ENCODE measurements around the gene PKD2. TPM values are rescaled to one million over a fixed set of nuclear protein-coding genes. Genes with fewer than 3 reads are reported as not detected.

PKD2 gene
- total and polyA plus RNA-seq, 2 of the 4 experiments (the other 2 are of a cell fraction), result 43.8 to 51.3 TPM

DNA sequence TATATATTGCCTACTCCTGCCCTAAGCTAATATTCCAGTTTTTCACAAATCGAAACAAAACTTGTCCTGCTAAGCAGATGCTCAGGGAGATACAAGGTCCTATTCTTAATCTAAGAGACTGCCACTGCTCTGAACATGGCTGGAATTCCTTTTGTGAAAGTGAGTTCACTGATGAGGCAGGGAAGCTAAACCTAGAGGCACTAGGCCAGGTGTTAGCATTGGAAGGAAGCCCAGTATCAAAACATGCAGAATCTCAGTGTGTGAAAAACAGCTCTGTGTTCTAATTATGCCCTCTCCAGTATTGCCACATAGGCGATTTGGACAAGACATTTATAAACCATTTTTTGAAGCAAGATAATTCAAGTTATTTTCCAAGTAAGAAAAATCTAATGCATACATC lies 103.4 kb downstream of the PKD2 start:
- Histone ChIP-seq H2AK9ac (replicated peaks; ENCODE audit: low read depth, low read length, poor library complexity) (no peak overlapping the region), H3K4me3 (ENCODE audit: insufficient read depth, low read depth, low read length) (no peak overlapping the region), H2BK20ac (ENCODE audit: low read depth, low read length) (no peak overlapping the region), H4K91ac (ENCODE audit: insufficient read depth, low read depth, low read length) (no peak overlapping the region), H3K18ac (ENCODE audit: low read depth, low read length) (no peak overlapping the region), H3K23ac (ENCODE audit: low read depth, low read length) (no peak overlapping the region), H3K4me1 (ENCODE audit: control insufficient read depth, insufficient read depth, low read length) (peaks cover 8% of the 10 kb centered on the region), H2AK5ac (ENCODE audit: low read depth, low read length) (no peak overlapping the region), H3K14ac (replicated peaks; ENCODE audit: low read depth, low read length) (no peak overlapping the region), H3K27ac (ENCODE audit: insufficient read depth, low read length) (no peak overlapping the region), H3K36me3 (ENCODE audit: control insufficient read depth, insufficient read depth, low read length) (no peaks in the 10 kb centered on the region), H2BK15ac (ENCODE audit: low read depth, low read length) (no peak overlapping the region), H2BK120ac (ENCODE audit: low read depth, low read length) (no peak overlapping the region), H3K9ac (ENCODE audit: low read depth, low read length) (no peak overlapping the region), H3K9me3 (ENCODE audit: control insufficient read depth, insufficient read depth, low read length) (no peaks in the 10 kb centered on the region), H2AFZ (replicated peaks; ENCODE audit: low read length, poor library complexity) (no peak overlapping the region), H3K56ac (ENCODE audit: extremely low read depth, insufficient read depth, low read length) (no peak overlapping the region), H3K4me2 (ENCODE audit: low read depth, low read length) (no peak overlapping the region), H4K20me1 (ENCODE audit: insufficient read depth, low read length) (no peaks in the 10 kb centered on the region), H3K9me1 (ENCODE audit: insufficient read depth, low read length) (peaks cover 6% of the 10 kb centered on the region), H3K27me3 (ENCODE audit: control insufficient read depth, insufficient read depth, low read length) (no peaks in the 10 kb centered on the region), H2BK5ac (ENCODE audit: low read depth, low read length, poor library complexity, severe bottlenecking) (no peak overlapping the region), H3K79me1 (ENCODE audit: low read depth in 1 of 2, low read length in 2 of 2) (no peaks in the 10 kb centered on the region), H3K4ac (ENCODE audit: low read depth, low read length) (no peak overlapping the region), H4K8ac (ENCODE audit: low read depth in 2 of 2, low read length in 2 of 2) (no peak overlapping the region), H4K5ac (ENCODE audit: low read depth, low read length) (no peak overlapping the region)
- CTCF ChIA-PET, result no interaction called here
- no CpG with 5 or more reads among the region's 2 CpGs for WGBS, 2 experiments (ENCODE audit: extremely low coverage in 2 of 2, insufficient read length in 1 of 2)
- no TSS peak for BruUV-seq (replicated peaks)
- ATAC-seq (ENCODE audit: low read depth), result no peak
- POLR2A ChIA-PET (ENCODE audit: unreplicated experiment), result no interaction called here
- dilution Hi-C loops (cut with HindIII; ENCODE audit: low sequenced_read_pairs, unreplicated experiment), result no loop called here
- TF ChIP-seq USF2 (IDR thresholded peaks at IDR 0.05; ENCODE audit: low read depth, low read length), result no peak
- no peak for TF ChIP-seq MAZ (IDR thresholded peaks at IDR 0.05; ENCODE audit: borderline replicate concordance, low read depth, low read length)
- TF ChIP-seq, protein P1, sequence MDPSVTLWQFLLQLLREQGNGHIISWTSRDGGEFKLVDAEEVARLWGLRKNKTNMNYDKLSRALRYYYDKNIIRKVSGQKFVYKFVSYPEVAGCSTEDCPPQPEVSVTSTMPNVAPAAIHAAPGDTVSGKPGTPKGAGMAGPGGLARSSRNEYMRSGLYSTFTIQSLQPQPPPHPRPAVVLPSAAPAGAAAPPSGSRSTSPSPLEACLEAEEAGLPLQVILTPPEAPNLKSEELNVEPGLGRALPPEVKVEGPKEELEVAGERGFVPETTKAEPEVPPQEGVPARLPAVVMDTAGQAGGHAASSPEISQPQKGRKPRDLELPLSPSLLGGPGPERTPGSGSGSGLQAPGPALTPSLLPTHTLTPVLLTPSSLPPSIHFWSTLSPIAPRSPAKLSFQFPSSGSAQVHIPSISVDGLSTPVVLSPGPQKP (IDR thresholded peaks at IDR 0.05; ENCODE audit: borderline replicate concordance, low read depth, low read length), result no peak
- TF ChIP-seq FOS (IDR thresholded peaks at IDR 0.05; ENCODE audit: low read depth, low read length), result no peak
- no peak for TF ChIP-seq MAFK (IDR thresholded peaks at IDR 0.05; ENCODE audit: low read depth, low read length)
- TF ChIP-seq RFX5 (IDR thresholded peaks at IDR 0.05; ENCODE audit: low read depth, low read length), result no peak
- TF ChIP-seq MXI1 (IDR thresholded peaks at IDR 0.05; ENCODE audit: borderline replicate concordance, low read depth, low read length), result no peak
- no peak for TF ChIP-seq CHD1 (IDR thresholded peaks at IDR 0.05; ENCODE audit: low read depth, low read length)
- TF ChIP-seq RAD21 (IDR thresholded peaks at IDR 0.05; ENCODE audit: low read length), result no peak
- TF ChIP-seq, protein P2, sequence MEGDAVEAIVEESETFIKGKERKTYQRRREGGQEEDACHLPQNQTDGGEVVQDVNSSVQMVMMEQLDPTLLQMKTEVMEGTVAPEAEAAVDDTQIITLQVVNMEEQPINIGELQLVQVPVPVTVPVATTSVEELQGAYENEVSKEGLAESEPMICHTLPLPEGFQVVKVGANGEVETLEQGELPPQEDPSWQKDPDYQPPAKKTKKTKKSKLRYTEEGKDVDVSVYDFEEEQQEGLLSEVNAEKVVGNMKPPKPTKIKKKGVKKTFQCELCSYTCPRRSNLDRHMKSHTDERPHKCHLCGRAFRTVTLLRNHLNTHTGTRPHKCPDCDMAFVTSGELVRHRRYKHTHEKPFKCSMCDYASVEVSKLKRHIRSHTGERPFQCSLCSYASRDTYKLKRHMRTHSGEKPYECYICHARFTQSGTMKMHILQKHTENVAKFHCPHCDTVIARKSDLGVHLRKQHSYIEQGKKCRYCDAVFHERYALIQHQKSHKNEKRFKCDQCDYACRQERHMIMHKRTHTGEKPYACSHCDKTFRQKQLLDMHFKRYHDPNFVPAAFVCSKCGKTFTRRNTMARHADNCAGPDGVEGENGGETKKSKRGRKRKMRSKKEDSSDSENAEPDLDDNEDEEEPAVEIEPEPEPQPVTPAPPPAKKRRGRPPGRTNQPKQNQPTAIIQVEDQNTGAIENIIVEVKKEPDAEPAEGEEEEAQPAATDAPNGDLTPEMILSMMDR (conservative IDR thresholded peaks at IDR 0.05; ENCODE audit: low read depth, low read length), result no peak
- no peak for TF ChIP-seq SMC3 (IDR thresholded peaks at IDR 0.05; ENCODE audit: low read depth, low read length)
- TF ChIP-seq CEBPB (IDR thresholded peaks at IDR 0.05; ENCODE audit: low read depth, low read length), result no peak
- TF ChIP-seq POLR2A (IDR thresholded peaks at IDR 0.05; ENCODE audit: low read depth, low read length), result no peak
- no peak for TF ChIP-seq BHLHE40 (IDR thresholded peaks at IDR 0.05; ENCODE audit: low read depth, low read length)
- TF ChIP-seq RCOR1 (IDR thresholded peaks at IDR 0.05; ENCODE audit: insufficient replicate concordance, low read length), result no peak
- no peak for TF ChIP-seq NFE2L2 (IDR thresholded peaks at IDR 0.05; ENCODE audit: low read depth, low read length)
- in situ Hi-C loops (cut with MboI; ENCODE audit: low sequenced_read_pairs), result no loop called here
- intact Hi-C loops (cut with micrococcal nuclease), result no loop called here
- no peak for DNase-seq

All from IMR-90 (cell line).